ENCODE results near the gene TARDBP.

Gene TARDBP

DNA sequence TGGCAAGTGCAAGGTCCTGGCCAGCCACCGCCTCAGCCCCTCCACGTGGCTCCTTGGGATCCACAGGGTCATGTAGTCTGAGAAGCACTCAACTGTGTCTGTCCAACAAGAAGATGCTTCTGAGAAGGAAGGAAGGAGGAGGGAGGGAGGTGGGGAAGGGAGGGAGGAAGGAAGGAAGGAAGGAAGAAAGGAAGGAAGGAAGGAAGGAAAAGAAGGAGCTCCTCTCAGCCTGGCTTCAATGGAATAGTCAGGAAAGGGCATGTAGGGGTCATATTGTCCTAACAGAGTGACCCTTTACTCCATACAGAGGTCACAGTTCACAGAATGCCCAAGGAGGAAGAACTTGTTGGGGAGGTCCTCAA is 42.5 kb upstream of the TARDBP start:
- H3K27ac ChIP-seq = no peak overlapping the region
- no peaks in the 10 kb centered on the region for H3K9me3 ChIP-seq
- TF ChIP-seq, protein P1, sequence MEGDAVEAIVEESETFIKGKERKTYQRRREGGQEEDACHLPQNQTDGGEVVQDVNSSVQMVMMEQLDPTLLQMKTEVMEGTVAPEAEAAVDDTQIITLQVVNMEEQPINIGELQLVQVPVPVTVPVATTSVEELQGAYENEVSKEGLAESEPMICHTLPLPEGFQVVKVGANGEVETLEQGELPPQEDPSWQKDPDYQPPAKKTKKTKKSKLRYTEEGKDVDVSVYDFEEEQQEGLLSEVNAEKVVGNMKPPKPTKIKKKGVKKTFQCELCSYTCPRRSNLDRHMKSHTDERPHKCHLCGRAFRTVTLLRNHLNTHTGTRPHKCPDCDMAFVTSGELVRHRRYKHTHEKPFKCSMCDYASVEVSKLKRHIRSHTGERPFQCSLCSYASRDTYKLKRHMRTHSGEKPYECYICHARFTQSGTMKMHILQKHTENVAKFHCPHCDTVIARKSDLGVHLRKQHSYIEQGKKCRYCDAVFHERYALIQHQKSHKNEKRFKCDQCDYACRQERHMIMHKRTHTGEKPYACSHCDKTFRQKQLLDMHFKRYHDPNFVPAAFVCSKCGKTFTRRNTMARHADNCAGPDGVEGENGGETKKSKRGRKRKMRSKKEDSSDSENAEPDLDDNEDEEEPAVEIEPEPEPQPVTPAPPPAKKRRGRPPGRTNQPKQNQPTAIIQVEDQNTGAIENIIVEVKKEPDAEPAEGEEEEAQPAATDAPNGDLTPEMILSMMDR (IDR thresholded peaks at IDR 0.05) = no peak
- H3K4me1 ChIP-seq (ENCODE audit: control insufficient read depth in 1 of 2, insufficient read depth in 1 of 2, low read depth in 1 of 2, low read length in 1 of 2) = peaks cover 17 to 18% of the 10 kb centered on the region in 2 experiments
- H3K27me3 ChIP-seq = no peaks in the 10 kb centered on the region
- H3K4me3 ChIP-seq (ENCODE audit: low read depth in 1 of 2, low read length in 1 of 2) = no peak overlapping the region
- no peaks in the 10 kb centered on the region for H3K36me3 ChIP-seq

- peaks cover 7% of the 10 kb centered on the region for H3K27me3 ChIP-seq
- H3K4me1 ChIP-seq (ENCODE audit: control insufficient read depth in 1 of 2, insufficient read depth in 1 of 2, low read depth in 1 of 2, low read length in 1 of 2) = no peaks in the 10 kb centered on the region
- H3K27ac ChIP-seq = no peak overlapping the region
- H3K4me3 ChIP-seq (ENCODE audit: low read depth in 1 of 2, low read length in 1 of 2) = no peak overlapping the region
- TF ChIP-seq, protein P1 (IDR thresholded peaks at IDR 0.05) = no peak
- H3K9me3 ChIP-seq = no peaks in the 10 kb centered on the region
- no peaks in the 10 kb centered on the region for H3K36me3 ChIP-seq
Observed at GRCh38 chr1:10973552-10973951, 38.9 kb upstream of the TARDBP start.

GRCh38 chr1:10973956-10974881 is 38.2 kb upstream of the TARDBP start:
- TF ChIP-seq, protein P1 (IDR thresholded peaks at IDR 0.05) = no peak
- peaks cover 14% of the 10 kb centered on the region for H3K27me3 ChIP-seq

DNA sequence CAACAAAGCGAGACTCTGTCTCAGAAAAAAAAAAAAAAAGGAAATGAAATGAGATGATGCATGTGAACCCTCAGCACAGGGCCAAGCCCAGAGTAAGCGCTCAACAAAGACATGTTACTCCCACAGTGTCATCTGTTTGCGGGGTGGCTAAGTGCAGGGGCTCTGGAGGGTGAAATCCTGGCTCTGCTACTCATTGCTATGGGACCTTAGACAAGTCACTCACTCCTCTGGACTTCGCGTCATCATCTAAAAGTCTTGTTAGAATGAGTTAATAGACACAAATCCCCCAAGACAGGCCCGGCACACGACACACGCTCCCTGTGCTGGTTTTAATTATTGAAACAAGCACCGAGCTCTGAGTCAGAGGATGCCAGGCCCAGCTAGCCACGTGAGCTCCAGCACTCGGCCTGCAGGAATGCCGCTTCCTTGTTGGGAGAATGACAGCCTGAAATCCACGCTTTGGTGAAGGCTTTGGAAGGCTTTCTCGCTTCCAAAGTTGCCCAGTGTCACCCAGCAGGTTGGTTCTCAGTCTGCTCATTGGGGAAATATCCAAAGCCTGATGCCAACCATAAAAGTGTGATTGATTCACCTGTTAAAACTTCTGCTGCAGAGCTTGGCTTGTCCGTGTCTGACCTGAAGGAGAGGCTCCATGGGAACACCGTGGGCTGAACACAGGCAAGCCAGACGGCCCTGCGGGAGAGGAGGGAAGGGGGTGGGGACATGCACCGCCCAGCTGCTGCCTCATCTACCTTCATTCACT is 36.7 kb upstream of the TARDBP start:
- no peaks in the 10 kb centered on the region for H3K4me1 ChIP-seq (ENCODE audit: control insufficient read depth in 1 of 2, insufficient read depth in 1 of 2, low read depth in 1 of 2, low read length in 1 of 2)
- TF ChIP-seq, protein P1 (IDR thresholded peaks at IDR 0.05) = no peak
- no peak overlapping the region for H3K4me3 ChIP-seq (ENCODE audit: low read depth in 1 of 2, low read length in 1 of 2)
- no peaks in the 10 kb centered on the region for H3K36me3 ChIP-seq
- no peaks in the 10 kb centered on the region for H3K9me3 ChIP-seq
- no peak overlapping the region for H3K27ac ChIP-seq
- peaks cover 29% of the 10 kb centered on the region for H3K27me3 ChIP-seq

More at GRCh38 chr1:10973956-10974881, 38.2 kb upstream of the TARDBP start:
- Histone ChIP-seq H3K9me3 (no peaks in the 10 kb centered on the region), H3K36me3 (no peaks in the 10 kb centered on the region), H3K27ac (no peak overlapping the region), H3K4me1 (ENCODE audit: control insufficient read depth in 1 of 2, insufficient read depth in 1 of 2, low read depth in 1 of 2, low read length in 1 of 2) (no peaks in the 10 kb centered on the region), H3K4me3 (ENCODE audit: low read depth in 1 of 2, low read length in 1 of 2) (no peak overlapping the region)

DNA sequence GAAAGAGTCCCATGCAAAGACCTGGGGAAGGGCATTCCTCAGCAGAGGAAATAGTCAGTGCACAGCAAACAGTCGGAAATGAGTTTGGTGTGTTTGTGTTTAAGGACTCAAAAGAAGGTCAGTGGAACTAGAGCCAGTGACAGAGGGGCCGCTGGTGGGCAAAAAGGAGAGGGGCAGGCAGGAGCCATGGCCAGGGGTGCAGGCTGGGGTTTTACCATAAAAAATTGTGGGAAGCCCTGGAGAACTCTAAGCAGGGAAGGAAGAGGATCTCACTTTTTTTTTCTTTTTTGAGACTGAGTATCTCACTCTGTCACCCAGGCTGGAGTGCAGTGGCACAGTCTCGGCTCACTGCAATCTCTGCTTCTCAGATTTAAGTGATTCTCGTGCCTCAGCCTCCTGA is 33.7 kb upstream of the TARDBP start:
- TF ChIP-seq, protein P1 (IDR thresholded peaks at IDR 0.05) = no peak
- peaks cover 40% of the 10 kb centered on the region for H3K27me3 ChIP-seq
- no peak overlapping the region for H3K4me3 ChIP-seq (ENCODE audit: low read depth in 1 of 2, low read length in 1 of 2)
- no peaks in the 10 kb centered on the region for H3K4me1 ChIP-seq (ENCODE audit: control insufficient read depth in 1 of 2, insufficient read depth in 1 of 2, low read depth in 1 of 2, low read length in 1 of 2)
- H3K36me3 ChIP-seq = no peaks in the 10 kb centered on the region
- H3K9me3 ChIP-seq = no peaks in the 10 kb centered on the region
- no peak overlapping the region for H3K27ac ChIP-seq

All from neutrophil (primary cell).